ENCODE data around the gene HSPA14.
"Not testable (repeated sequence)": the region's sequence is repeated elsewhere in the genome, so short reads cannot be mapped to it uniquely, and the experiment has no call there.

HSPA14 gene

GRCh38 chr10:14837003-14837756 lies 926 bp upstream of the HSPA14 start:
- no peak for DNase-seq (ENCODE audit: low spot score)

- DNase-seq (ENCODE audit: low spot score) = peak; percentile 79
Measured at GRCh38 chr10:14838582-14839304, 637 bp downstream of the HSPA14 start.

- no peak for DNase-seq (ENCODE audit: low spot score)
Measured at GRCh38 chr10:14839305-14839695, 1.2 kb downstream of the HSPA14 start.

- DNase-seq (ENCODE audit: low spot score) = no peak
Measured at GRCh38 chr10:14840178-14840577, 2.1 kb downstream of the HSPA14 start.

GRCh38 chr10:14843327-14843988 lies 5.4 kb downstream of the HSPA14 start:
- no peak for DNase-seq (ENCODE audit: low spot score)

- no peak for DNase-seq (ENCODE audit: low spot score)
Measured at GRCh38 chr10:14844948-14845347, 6.8 kb downstream of the HSPA14 start.

- DNase-seq (ENCODE audit: low spot score) = no peak
Measured at GRCh38 chr10:14852236-14852635, 14.1 kb downstream of the HSPA14 start.

GRCh38 chr10:14855453-14855852 lies 17.3 kb downstream of the HSPA14 start:
- no peak for DNase-seq (ENCODE audit: low spot score)

- DNase-seq (ENCODE audit: low spot score) = no peak
Measured at GRCh38 chr10:14858338-14858960, 20.3 kb downstream of the HSPA14 start.

GRCh38 chr10:14859043-14859442 lies 20.9 kb downstream of the HSPA14 start:
- no peak for DNase-seq (ENCODE audit: low spot score)

- no peak for DNase-seq (ENCODE audit: low spot score)
Measured at GRCh38 chr10:14859775-14860174, 21.7 kb downstream of the HSPA14 start.

- no peak for DNase-seq (ENCODE audit: low spot score)
Measured at GRCh38 chr10:14860791-14861190, 22.7 kb downstream of the HSPA14 start.

- not testable (repeated sequence) for DNase-seq (ENCODE audit: low spot score)
Measured at GRCh38 chr10:14864466-14864865, 26.4 kb downstream of the HSPA14 start.

- DNase-seq (ENCODE audit: low spot score) = not testable (repeated sequence)
Measured at GRCh38 chr10:14864871-14865270, 26.8 kb downstream of the HSPA14 start.

- no peak for DNase-seq (ENCODE audit: low spot score)
Measured at GRCh38 chr10:14873090-14873760, 35.1 kb downstream of the HSPA14 start.

- no peak for DNase-seq (ENCODE audit: low spot score)
Measured at GRCh38 chr10:14875941-14876340, 37.8 kb downstream of the HSPA14 start.

GRCh38 chr10:14876764-14877163 lies 38.7 kb downstream of the HSPA14 start:
- no peak for DNase-seq (ENCODE audit: low spot score)

- DNase-seq (ENCODE audit: low spot score) = peak; percentile 99
Measured at GRCh38 chr10:14878266-14879123, 40.4 kb downstream of the HSPA14 start, which contains the start of gene SUV39H2. Gene SUV39H2 (plus strand): TSS chr10:14878866. CDS start chr10:14878889, 23 bp downstream.

GRCh38 chr10:14879124-14879927 lies 41.2 kb downstream of the HSPA14 start:
- DNase-seq (ENCODE audit: low spot score) = peak; percentile 65

- DNase-seq (ENCODE audit: low spot score) = no peak
Measured at GRCh38 chr10:14879928-14880193, 41.8 kb downstream of the HSPA14 start.
